DND-41 (cell line): ENCODE measurements around the gene METAP2.

Experiments used
- CTCF ChIP-seq: IDR thresholded peaks from 2 replicates; pipeline ENCODE4 v1.5.1; 2012; ENCODE audit warnings: borderline replicate concordance, low read length, moderate library complexity, mild to moderate bottlenecking; ENCODE audit not compliant: poor library complexity, severe bottlenecking; ENCODE audit errors: extremely low read depth
- EZH2 ChIP-seq: IDR thresholded peaks from 3 replicates; pipeline ENCODE4 v1.6.1; 2012; ENCODE audit warnings: borderline replicate concordance, low read depth, mild to moderate bottlenecking, moderate library complexity, low read length, inconsistent platforms; ENCODE audit not compliant: severe bottlenecking

DNA sequence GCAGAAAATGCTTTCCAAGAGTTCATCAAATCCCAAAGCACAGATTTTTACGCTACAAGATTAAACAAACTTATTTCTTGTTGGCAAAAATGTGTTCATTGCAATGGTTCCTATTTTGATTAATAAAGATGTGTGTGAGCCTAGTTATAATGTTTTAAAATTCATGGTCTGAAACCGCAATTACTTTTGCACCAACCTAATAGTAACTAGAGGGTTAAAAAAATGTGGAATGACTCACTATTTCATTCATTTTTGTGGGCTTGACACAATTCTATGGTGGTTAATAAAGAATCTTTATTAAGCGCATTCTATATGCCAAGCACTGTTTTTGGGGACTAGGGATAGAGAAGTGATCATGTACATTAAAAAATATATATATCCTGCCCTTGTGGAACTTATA is 38.6 kb upstream of the METAP2 start:
- TF ChIP-seq CTCF (no peak), EZH2 (no peak)
